ENCODE results near the gene SH3GLB2.

Gene SH3GLB2

DNA sequence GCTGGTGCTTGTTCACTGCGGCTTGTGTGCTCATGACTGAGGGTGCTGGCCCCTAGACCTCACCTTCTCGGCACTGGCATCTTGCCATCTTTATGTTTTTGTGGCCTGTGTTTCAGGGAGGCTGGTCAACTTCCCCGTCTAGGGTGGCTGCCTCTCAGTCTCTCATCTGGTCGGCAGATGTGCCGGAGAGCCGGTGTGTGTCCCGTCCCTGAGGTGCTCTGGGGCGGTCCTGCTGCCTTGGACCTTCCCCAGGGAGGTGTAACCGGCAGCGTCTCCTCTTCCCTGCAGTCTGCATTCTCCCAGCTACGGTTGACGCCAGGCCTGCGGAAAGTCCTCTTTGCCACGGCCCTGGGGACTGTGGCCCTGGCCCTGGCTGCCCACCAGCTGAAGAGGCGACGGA, 13.9 kb upstream of the SH3GLB2 start:
- intact Hi-C loops (cut with DNase I; ENCODE audit: low total_unique reads), result no loop called here
- no peak for TF ChIP-seq CTCF (IDR thresholded peaks at IDR 0.05)
- H3K4me3 ChIP-seq, result no peak overlapping the region
- H3K9me3 ChIP-seq, result no peaks in the 10 kb centered on the region
- DNase-seq, result no peak
- H3K27ac ChIP-seq, result no peak overlapping the region
- peaks cover 42 to 66% (median 57%) of the 10 kb centered on the region in 3 donors for H3K36me3 ChIP-seq
- H3K27me3 ChIP-seq, result no peaks in the 10 kb centered on the region
- peaks cover 0 to 27% (median 15%) of the 10 kb centered on the region in 4 donors for H3K4me1 ChIP-seq

- no peak overlapping the region for H3K27ac ChIP-seq
- no peak overlapping the region for H3K4me3 ChIP-seq
- peaks cover 0 to 29% (median 18%) of the 10 kb centered on the region in 4 donors for H3K4me1 ChIP-seq
- no peak for TF ChIP-seq CTCF (IDR thresholded peaks at IDR 0.05)
- H3K9me3 ChIP-seq, result no peaks in the 10 kb centered on the region
- intact Hi-C loops (cut with DNase I; ENCODE audit: low total_unique reads), result no loop called here
- peaks cover 34 to 49% (median 44%) of the 10 kb centered on the region in 3 donors for H3K36me3 ChIP-seq
- H3K27me3 ChIP-seq, result no peaks in the 10 kb centered on the region
- no peak for DNase-seq
Measured at GRCh38 chr9:129040113-129040643, 12.0 kb upstream of the SH3GLB2 start.

DNA sequence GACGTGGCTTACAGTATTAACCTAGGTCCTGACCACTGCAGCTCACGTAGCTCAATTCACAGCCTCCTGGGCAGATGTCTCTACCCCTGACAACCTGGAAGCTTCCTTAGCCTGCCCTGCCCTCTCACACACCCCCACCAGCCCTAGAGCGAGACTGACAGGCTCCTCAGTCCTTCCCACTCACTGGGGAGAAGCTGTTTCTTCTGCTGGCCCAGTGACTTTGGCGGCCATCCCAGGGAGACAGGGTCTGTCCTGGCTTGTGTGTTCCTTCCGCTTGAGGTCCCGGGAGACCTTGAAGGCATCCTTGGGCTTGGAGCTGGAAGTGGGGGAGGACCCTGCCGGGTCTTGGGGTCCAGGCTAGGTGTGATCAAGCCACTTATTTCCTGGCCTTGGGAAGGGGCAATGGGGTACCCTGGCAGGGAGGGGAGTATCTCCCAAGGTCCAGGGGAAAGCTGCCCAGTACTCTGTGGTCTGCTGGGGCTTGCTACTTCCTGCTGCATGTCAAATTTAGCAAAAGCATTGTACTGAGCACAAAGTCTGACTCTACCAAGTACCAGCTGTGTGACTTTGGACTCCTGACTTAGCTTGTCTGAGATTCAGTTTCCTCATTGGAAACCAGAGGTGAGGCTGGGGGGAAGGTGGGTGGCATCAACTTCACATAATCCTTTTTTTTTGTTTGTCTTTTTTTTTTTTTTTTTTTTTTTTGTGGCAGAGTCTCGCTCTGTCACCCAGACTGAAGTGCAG, 10.2 kb upstream of the SH3GLB2 start:
- DNase-seq, result no peak
- Histone ChIP-seq H3K9me3 (no peaks in the 10 kb centered on the region), H3K27me3 (no peaks in the 10 kb centered on the region), H3K36me3 (peaks cover 23 to 30% (median 27%) of the 10 kb centered on the region in 3 donors), H3K27ac (peak overlapping the region in 1 of 2 donors; percentile 22), H3K4me1 (peaks cover 0 to 29% (median 18%) of the 10 kb centered on the region in 4 donors), H3K4me3 (peak overlapping the region; percentile 87 to 100)
- intact Hi-C loops (cut with DNase I; ENCODE audit: low total_unique reads), result no loop called here
- TF ChIP-seq CTCF (IDR thresholded peaks at IDR 0.05), result no peak

GRCh38 chr9:129037767-129038098, 9.6 kb upstream of the SH3GLB2 start:
- Histone ChIP-seq H3K36me3 (peaks cover 21 to 25% (median 24%) of the 10 kb centered on the region in 3 donors), H3K9me3 (no peaks in the 10 kb centered on the region), H3K4me1 (peaks cover 0 to 29% (median 18%) of the 10 kb centered on the region in 4 donors), H3K27ac (peak overlapping the region; percentile 22 to 74), H3K4me3 (peak overlapping the region; percentile 87 to 100), H3K27me3 (no peaks in the 10 kb centered on the region)
- DNase-seq, result peak in 1 of 2 donors; percentile 41
- intact Hi-C loops (cut with DNase I; ENCODE audit: low total_unique reads), result no loop called here
- no peak for TF ChIP-seq CTCF (IDR thresholded peaks at IDR 0.05)

DNA sequence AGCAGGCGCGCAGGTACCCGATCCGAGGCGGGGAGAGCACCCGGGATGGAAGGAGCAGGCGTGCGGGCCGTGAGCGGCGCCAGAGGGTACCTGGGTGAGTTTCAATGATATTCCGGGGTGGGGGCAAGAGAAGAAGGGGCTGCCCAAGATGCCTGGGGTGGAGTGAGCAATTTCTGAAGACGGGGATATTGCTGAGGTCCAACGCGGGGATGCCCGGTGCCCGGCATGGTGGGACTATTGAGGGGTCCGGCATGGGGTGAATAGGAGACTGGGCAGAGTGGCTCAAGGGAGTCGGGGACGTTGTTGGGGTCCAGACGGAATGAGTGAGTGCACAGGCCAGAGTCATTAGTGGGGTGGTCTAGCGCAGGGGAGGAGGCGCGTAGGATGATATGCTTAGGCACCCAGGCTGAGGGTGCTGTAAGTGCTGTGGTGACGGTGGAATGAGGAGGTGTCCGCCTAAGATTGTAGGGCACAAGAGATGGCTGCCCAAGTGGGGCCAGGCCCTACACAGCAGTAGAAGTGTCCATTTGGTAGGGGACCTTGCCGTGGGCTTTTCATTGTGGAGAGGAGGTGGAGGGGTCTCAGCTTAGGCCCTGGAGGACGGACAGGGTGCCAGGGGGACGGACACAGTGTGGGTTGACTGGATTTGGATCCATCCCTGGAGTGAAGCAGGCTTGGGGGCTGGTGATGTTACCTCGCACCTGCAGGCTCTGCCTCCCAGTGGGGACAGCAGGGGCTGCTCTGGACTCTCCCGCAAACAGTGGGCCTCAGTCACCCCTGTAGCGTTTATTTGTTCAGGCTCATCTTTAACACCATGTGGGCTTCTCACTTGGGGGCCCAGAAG, 9.0 kb upstream of the SH3GLB2 start:
- Histone ChIP-seq H3K4me1 (peaks cover 0 to 29% (median 18%) of the 10 kb centered on the region in 4 donors), H3K27ac (peak overlapping the region; percentile 74 to 90), H3K9me3 (no peaks in the 10 kb centered on the region), H3K36me3 (peaks cover 15 to 19% (median 18%) of the 10 kb centered on the region in 3 donors), H3K27me3 (no peaks in the 10 kb centered on the region), H3K4me3 (peak overlapping the region; percentile 87 to 100)
- intact Hi-C loops (cut with DNase I; ENCODE audit: low total_unique reads), result no loop called here
- TF ChIP-seq CTCF (IDR thresholded peaks at IDR 0.05), result no peak
- DNase-seq, result no peak
